Bronchial epithelial cell (primary cell): Measurements from ENCODE around the gene TCEAL4. TPM values are rescaled to one million over a fixed set of nuclear protein-coding genes. Genes with fewer than 3 reads are reported as not detected.

Source experiments
- DNase-seq: peaks from one replicate; pipeline ENCODE4 v3.0.0-alpha.2; 2010; ENCODE audit warnings: low read depth
- FAIRE-seq: peaks from 2 replicates; lab custom pipeline; 2011; peaks lifted over from hg19 to GRCh38; lab: Jason Lieb, UNC
- H3K27me3 ChIP-seq: 2 replicates; pipeline ENCODE4 v1.5.1; 2011; ENCODE audit warnings: low read length; ENCODE audit not compliant: control insufficient read depth, insufficient read depth
- H3K36me3 ChIP-seq: 2 replicates; pipeline ENCODE4 v1.5.1; 2011; ENCODE audit warnings: low read length; ENCODE audit not compliant: control insufficient read depth, insufficient read depth
- H3K4me3 ChIP-seq: 2 replicates; pipeline ENCODE4 v1.5.1; 2011; ENCODE audit warnings: mild to moderate bottlenecking, low read depth, low read length, control low read depth
- total RNA-seq: library from RNA; depleted of rRNA; stranded (reverse); fragments of >200 nt; gene quantifications from 2 replicates; pipeline ENCODE4 v1.2.1, GENCODE V29; 2014
- TF ChIP-seq, protein P1 (sequence below): IDR thresholded peaks from 2 replicates; pipeline ENCODE4 v1.5.1; 2011; ENCODE audit warnings: mild to moderate bottlenecking, moderate library complexity, low read length, control low read depth, inconsistent platforms; ENCODE audit not compliant: insufficient read depth, severe bottlenecking

Gene TCEAL4
- total RNA-seq, 1 donor from 2014 or later, result 23.4 TPM

DNA sequence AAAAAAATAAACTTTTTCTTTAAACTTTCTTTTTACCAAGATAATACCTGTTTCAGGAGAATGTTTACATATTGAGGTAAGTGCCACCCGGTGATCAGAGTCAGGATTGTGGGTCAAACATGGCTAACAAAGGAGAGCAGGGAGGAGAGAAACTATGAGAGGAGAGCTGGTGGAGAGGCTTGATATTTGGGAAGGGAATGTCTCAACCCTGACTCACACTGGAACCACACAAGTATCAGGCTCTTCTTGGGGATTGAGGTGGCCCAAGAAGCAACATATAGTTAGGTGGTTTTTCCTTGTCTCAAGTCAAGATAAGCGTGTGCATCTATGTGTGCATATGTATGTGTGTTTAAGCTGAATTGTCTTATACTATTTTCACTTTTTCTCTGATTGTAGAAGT is 50.1 kb downstream of the TCEAL4 start:
- DNase-seq, result peak; percentile 45
- H3K27me3 ChIP-seq, result no peaks in the 10 kb centered on the region
- no peak overlapping the region for H3K4me3 ChIP-seq
- TF ChIP-seq, protein P1, sequence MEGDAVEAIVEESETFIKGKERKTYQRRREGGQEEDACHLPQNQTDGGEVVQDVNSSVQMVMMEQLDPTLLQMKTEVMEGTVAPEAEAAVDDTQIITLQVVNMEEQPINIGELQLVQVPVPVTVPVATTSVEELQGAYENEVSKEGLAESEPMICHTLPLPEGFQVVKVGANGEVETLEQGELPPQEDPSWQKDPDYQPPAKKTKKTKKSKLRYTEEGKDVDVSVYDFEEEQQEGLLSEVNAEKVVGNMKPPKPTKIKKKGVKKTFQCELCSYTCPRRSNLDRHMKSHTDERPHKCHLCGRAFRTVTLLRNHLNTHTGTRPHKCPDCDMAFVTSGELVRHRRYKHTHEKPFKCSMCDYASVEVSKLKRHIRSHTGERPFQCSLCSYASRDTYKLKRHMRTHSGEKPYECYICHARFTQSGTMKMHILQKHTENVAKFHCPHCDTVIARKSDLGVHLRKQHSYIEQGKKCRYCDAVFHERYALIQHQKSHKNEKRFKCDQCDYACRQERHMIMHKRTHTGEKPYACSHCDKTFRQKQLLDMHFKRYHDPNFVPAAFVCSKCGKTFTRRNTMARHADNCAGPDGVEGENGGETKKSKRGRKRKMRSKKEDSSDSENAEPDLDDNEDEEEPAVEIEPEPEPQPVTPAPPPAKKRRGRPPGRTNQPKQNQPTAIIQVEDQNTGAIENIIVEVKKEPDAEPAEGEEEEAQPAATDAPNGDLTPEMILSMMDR, result no peak
- no peak for FAIRE-seq
- H3K36me3 ChIP-seq, result no peaks in the 10 kb centered on the region

Other genes starting within 250 kb of the TCEAL4 start
- 46.6 and 66.6 TPM in 2 replicates for gene TCEAL9, start 229.0 kb upstream of the TCEAL4 start, total RNA-seq
- 94.8 and 129 TPM in 2 replicates for gene BEX3, start 209.0 kb upstream of the TCEAL4 start, total RNA-seq
- gene RAB40A, start 66.0 kb upstream of the TCEAL4 start, total RNA-seq, result under 0.01 and 0.13 TPM in 2 replicates
- gene TCEAL3, start 22.4 kb downstream of the TCEAL4 start, total RNA-seq, result 3.7 and 8.4 TPM in 2 replicates
- gene TCEAL1, start 43.5 kb downstream of the TCEAL4 start, total RNA-seq, result 10.5 and 11.3 TPM in 2 replicates
- gene MORF4L2, start 101.2 kb downstream of the TCEAL4 start, total RNA-seq, result 414 and 422 TPM in 2 replicates
- gene TMEM31, start 125.4 kb downstream of the TCEAL4 start, total RNA-seq, result not detected in 2 replicates
- gene PLP1, start 191.3 kb downstream of the TCEAL4 start, total RNA-seq, result not detected in 2 replicates
- not detected in 2 replicates for gene RAB9B, start 246.7 kb downstream of the TCEAL4 start, total RNA-seq